Testis (tissue), 3 donors: ENCODE results near the gene ZNF555. TPM values are rescaled to one million over a fixed set of nuclear protein-coding genes. Genes with fewer than 3 reads are reported as not detected.

Experiments used
- DNase-seq: peaks from one replicate; pipeline ENCODE4 v3.0.0-alpha.2; 2019
- H3K27ac ChIP-seq, 2 donors: fragments of 200-600 bp; sonication (generic); one replicate each; pipeline ENCODE4 v1.5.1; 2019
- H3K27me3 ChIP-seq: fragments of 200-600 bp; sonication (generic); one replicate; pipeline ENCODE4 v1.5.1; 2019
- H3K36me3 ChIP-seq: fragments of 200-600 bp; sonication (generic); one replicate; pipeline ENCODE4 v1.5.1; 2017; ENCODE audit warnings: low read depth; ENCODE audit errors: missing control alignments
- H3K4me1 ChIP-seq: fragments of 200-600 bp; sonication (generic); one replicate; pipeline ENCODE4 v1.5.1; 2019
- H3K4me3 ChIP-seq, 2 donors: fragments of 200-600 bp; sonication (generic); one replicate each; pipeline ENCODE4 v1.5.1; 2017 to 2019
- H3K9me3 ChIP-seq: fragments of 200-600 bp; sonication (generic); one replicate; pipeline ENCODE4 v1.5.1; 2017
- POLR2A ChIP-seq: fragments of 450-650 bp; IDR thresholded peaks from one replicate; pipeline ENCODE4 v1.6.1; 2017; ENCODE audit warnings: antibody characterized with exemption, mild to moderate bottlenecking, moderate library complexity
- WGBS, 2 donors: methylation state at CpG; one replicate each; pipeline ENCODE4 v1.1.5; 2018; 5-methylcytosine and 5-hydroxymethylcytosine counted together
- intact Hi-C: fragments of 100-400 bp; cut with DNase I; formaldehyde crosslinking; loops from one replicate; pipeline ENCODE4 v1.15.1; 2023; ENCODE audit warnings: low total_unique reads
- polyA plus RNA-seq: library from polyadenylated mRNA; stranded (reverse); fragments of 350-450 nt; fragmentation: Illumina TruSeq; extraction: RNeasy Lipid Tissue Mini Kit (QIAGEN cat#74804); gene quantifications from one replicate; pipeline ENCODE4 v1.2.3, GENCODE V29; 2014; ENCODE audit warnings: low read depth, low replicate concordance; ENCODE audit not compliant: insufficient read depth
- total RNA-seq, 2 donors: library from RNA; depleted of rRNA; stranded (reverse); fragments of >200 nt; gene quantifications; one replicate each; pipeline ENCODE4 v1.2.3, GENCODE V29; 2016
- TF ChIP-seq, protein P1 (sequence below), 3 experiments: fragments of 450-650 bp in 2 of 3; fragments of 200-600 bp in 1 of 3; sonication (generic) in 1 of 3; IDR thresholded peaks; one replicate each; pipeline ENCODE4 v1.5.1; 2016 to 2019; ENCODE audit warnings: antibody characterized with exemption in 3 of 3, mild to moderate bottlenecking in 2 of 3, moderate library complexity in 1 of 3

The ZNF555 gene
- total and polyA plus RNA-seq, 3 donors from 2014 or later = 7.1 to 8.5 (median 7.2) TPM

DNA sequence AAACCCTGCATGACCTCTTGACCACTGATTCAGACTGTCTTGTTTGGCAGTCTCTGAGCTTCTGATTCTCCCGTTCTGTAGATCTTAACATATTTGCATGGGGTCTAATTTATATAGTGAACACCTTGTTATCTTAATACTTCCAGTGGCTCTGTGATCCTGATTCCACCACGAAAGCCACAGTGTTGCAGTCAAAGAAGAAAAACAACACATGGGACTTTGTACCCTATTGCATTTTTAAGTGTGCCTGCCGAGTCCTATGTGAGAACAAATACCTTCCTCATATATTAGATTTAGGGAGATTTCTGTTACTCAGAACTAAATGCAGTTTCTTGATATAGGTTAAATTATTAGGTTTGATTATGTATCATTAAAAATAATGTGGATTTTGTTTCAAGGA, 13.6 kb downstream of the ZNF555 start:
- TF ChIP-seq, protein P1, sequence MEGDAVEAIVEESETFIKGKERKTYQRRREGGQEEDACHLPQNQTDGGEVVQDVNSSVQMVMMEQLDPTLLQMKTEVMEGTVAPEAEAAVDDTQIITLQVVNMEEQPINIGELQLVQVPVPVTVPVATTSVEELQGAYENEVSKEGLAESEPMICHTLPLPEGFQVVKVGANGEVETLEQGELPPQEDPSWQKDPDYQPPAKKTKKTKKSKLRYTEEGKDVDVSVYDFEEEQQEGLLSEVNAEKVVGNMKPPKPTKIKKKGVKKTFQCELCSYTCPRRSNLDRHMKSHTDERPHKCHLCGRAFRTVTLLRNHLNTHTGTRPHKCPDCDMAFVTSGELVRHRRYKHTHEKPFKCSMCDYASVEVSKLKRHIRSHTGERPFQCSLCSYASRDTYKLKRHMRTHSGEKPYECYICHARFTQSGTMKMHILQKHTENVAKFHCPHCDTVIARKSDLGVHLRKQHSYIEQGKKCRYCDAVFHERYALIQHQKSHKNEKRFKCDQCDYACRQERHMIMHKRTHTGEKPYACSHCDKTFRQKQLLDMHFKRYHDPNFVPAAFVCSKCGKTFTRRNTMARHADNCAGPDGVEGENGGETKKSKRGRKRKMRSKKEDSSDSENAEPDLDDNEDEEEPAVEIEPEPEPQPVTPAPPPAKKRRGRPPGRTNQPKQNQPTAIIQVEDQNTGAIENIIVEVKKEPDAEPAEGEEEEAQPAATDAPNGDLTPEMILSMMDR (IDR thresholded peaks at IDR 0.05) = no peak
- TF ChIP-seq POLR2A = no peak
- intact Hi-C loops = no loop called here
- no peak for DNase-seq
- Histone ChIP-seq H3K27ac (no peak overlapping the region), H3K27me3 (no peaks in the 10 kb centered on the region), H3K4me3 (no peak overlapping the region), H3K9me3 (no peaks in the 10 kb centered on the region), H3K36me3 (peaks cover 4% of the 10 kb centered on the region), H3K4me1 (no peaks in the 10 kb centered on the region)
- 95% methylated on average over 3 of the region's 3 CpGs for WGBS, 2 donors

DNA sequence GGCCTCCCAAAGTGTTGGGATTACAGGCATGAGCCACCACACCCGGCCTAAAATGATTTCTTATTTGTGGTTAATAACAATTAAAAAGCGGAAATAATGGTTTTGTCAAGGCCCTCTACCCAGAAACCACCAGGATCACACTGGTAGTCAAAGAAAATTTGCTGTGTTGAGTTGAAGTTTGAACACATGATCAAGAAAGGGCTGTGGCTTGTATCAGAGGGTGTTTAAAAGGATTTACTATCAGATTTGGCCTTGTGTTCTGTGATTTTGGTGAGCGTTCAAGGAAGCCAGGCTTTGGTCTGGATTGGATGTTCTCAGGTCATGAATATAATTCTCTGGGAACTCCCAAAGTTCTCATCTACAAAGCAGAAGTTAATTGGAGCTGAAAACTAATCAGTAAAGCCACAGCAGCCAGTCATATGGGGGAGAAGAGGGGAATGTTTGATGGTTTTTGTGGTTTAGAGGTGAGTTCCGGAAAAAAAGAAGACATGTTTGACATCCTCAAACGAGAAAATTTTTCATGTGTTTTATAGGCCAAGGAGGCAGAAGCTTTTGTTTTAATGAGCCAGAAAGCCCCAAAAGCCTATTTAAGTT, 15.3 kb downstream of the ZNF555 start:
- Histone ChIP-seq H3K36me3 (peaks cover 4% of the 10 kb centered on the region), H3K4me1 (no peaks in the 10 kb centered on the region), H3K4me3 (no peak overlapping the region), H3K9me3 (no peaks in the 10 kb centered on the region), H3K27ac (no peak overlapping the region), H3K27me3 (no peaks in the 10 kb centered on the region)
- intact Hi-C loops = no loop called here
- DNase-seq = no peak
- WGBS, 2 donors = 94 to 96% methylated on average over 5 of the region's 5 CpGs
- TF ChIP-seq POLR2A = no peak
- TF ChIP-seq, protein P1 (IDR thresholded peaks at IDR 0.05) = no peak

- TF ChIP-seq, protein P1 (IDR thresholded peaks at IDR 0.05) = no peak
- no peak for TF ChIP-seq POLR2A
- Histone ChIP-seq H3K36me3 (peaks cover 4% of the 10 kb centered on the region), H3K4me1 (no peaks in the 10 kb centered on the region), H3K27me3 (no peaks in the 10 kb centered on the region), H3K4me3 (peak overlapping the region; percentile 18 to 23), H3K27ac (no peak overlapping the region), H3K9me3 (no peaks in the 10 kb centered on the region)
- intact Hi-C loops = no loop called here
- 46 to 58% methylated on average over 15 to 27 of the region's 27 CpGs for WGBS, 2 donors
- DNase-seq = peak; percentile 86
Measured at GRCh38 chr19:2858864-2859263, 17.6 kb downstream of the ZNF555 start.

DNA sequence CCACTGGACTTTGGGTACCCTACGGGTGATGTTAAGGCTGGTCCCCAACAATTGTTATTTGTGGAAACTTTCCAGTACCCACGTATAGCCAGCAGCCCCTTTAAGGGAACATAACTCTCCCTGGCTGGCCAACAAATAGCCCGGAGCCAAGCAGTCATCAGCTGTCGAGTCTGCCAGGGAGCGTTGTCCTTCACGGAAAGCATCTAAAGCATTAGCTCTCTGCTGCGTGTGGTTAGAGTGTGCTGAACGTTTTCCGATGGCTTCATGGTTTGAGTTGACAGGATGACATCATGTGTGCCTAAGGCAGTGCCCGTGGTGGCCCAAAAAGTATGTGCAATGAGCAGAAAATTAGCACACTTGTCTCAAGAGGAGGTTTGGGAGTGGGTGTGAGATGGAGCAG, 22.5 kb downstream of the ZNF555 start:
- Histone ChIP-seq H3K27ac (no peak overlapping the region), H3K27me3 (no peaks in the 10 kb centered on the region), H3K4me3 (no peak overlapping the region), H3K9me3 (no peaks in the 10 kb centered on the region), H3K4me1 (no peaks in the 10 kb centered on the region), H3K36me3 (no peaks in the 10 kb centered on the region)
- 66 to 79% methylated on average over 10 of the region's 10 CpGs for WGBS, 2 donors
- intact Hi-C loops = no loop called here
- TF ChIP-seq, protein P1 (IDR thresholded peaks at IDR 0.05) = no peak
- no peak for TF ChIP-seq POLR2A
- no peak for DNase-seq
